ENCODE measurements around the gene CYP24A1.

Gene CYP24A1

DNA sequence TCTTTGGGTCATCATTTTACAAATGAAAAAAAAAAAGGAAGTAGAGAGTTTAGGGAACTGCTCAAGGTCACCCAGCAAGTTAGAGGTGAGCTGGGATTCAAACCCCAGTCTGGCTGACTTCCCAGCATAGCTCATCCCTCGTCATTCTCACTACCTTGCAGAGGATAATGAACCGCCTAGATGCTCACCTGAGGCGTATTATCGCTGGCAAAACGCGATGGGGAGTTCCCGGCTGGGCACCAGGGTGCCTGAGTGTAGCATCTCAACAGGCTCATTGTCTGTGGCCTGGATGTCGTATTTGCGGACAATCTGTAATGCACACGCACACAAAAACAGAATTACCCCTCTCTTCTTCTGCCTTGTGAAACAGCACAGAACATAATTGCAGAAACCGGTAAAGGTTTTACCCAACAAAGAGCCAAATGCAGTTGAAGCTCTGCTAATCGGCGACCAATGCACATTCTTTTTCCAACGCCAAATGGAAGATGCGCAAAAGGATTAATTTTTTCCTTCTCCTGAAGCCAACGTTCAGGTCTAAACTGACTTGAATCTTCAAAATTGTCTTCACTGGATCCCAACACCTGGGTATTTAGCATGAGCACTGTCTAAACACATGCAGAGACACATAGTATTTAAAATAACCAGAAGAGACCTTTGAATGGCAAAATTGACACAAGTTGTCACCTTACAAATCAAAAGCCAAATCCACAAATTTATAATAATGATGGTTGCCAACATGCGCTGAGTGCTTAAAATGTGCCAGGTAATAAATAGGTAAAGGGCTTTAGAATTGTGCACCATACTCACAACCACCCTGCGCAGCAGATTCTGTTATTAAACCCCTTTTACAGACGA lies 16.6 kb downstream of the CYP24A1 start:
- DNase-seq (ENCODE audit: low read depth in 3 of 3) = no peak

DNA sequence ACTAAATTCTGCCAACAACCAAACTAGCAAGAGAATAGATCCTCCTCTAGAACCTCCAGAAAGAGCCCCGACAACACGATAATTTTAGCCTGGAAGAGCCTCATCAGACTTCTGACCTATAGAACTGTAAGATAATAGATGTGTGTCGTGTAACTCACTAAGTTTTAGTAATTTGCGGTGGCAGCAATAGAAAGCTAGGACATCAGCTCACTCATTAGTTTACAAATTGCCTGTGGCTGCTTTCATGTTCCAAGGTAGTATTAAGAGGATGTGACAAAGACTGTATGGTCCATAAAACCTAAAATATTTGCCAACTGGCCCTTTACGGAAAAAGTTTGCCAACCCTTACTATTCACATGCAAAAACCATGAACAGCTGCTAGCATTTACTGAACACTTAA lies 17.3 kb downstream of the CYP24A1 start:
- DNase-seq (ENCODE audit: low read depth in 3 of 3) = no peak

DNA sequence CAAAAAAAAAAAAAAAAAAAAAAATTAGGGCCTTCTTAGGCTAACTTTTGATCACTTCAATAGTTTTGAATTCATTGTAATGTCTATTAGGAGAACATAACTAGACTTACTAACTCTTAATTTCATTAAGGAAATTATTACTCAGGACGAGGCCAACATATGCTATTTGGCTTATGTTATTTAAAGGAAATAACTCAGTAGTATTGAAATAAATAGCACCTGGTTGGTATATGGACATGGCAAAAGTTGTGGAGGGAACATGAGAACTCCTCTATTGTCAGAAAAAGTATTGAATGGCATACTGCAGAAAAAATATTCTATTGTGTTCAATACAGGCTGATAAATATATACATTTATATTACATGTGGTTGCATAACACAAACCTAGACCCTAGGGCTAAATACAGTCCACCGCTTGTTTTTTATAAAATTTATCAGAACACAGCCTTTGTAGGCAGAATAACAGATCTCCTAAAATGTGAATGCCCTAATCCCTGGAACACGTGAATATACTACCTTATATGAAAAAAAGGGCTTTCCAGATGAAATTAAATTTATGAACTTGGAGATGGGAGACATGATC lies 18.0 kb downstream of the CYP24A1 start:
- DNase-seq (ENCODE audit: low read depth in 3 of 3) = no peak

DNA sequence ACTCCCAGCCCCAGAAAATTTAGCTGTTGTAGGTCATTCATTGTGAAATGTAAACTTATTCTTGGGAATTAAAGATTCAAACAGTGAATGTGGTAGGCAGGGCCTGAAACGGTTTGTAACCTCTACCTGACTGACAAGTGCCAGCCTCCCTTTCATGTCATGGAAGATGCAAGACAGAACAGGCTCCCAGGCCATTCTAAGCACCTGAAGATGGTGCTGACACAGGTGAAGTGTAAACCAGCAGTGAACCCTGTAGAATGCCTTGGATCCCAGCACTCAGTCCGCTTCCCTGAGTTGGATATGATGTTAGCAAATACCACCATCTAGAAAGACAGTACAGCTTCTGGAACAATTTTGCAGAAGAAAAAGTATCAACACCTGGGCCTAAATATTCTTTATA lies 19.3 kb downstream of the CYP24A1 start:
- DNase-seq (ENCODE audit: low read depth in 3 of 3) = no peak

DNA sequence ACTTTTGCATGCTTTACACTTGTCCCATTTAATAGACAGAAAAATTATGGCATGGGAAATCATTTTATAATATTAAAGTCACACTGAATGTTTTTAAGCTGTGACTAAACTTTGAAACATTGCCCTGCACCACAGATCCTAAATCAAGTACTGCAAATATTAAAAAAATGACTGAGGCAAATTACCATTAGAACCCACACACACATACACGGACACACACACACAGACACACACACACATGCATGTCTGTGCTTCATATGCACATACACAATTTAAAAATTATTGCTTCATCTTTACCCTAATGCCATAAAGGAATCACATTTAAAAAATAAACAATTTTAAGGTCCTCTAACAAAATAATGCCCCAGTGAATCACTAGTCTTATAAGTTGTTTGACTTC lies 19.9 kb downstream of the CYP24A1 start:
- DNase-seq (ENCODE audit: low read depth in 3 of 3) = no peak

DNA sequence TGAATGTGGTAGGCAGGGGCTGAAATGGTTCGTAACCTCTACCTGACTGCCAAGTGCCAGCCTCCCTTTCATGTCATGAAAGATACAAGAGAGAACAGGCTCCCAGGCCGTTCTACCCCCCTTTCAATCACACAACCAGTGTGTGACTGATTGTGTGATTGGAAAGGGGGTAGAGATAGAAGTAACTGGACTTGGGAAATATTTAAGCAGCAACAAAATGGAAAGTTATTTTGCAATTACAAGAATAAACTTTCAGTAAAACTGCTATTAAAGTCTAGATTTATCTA lies 20.8 kb downstream of the CYP24A1 start:
- no peak for DNase-seq (ENCODE audit: low read depth in 3 of 3)

DNA sequence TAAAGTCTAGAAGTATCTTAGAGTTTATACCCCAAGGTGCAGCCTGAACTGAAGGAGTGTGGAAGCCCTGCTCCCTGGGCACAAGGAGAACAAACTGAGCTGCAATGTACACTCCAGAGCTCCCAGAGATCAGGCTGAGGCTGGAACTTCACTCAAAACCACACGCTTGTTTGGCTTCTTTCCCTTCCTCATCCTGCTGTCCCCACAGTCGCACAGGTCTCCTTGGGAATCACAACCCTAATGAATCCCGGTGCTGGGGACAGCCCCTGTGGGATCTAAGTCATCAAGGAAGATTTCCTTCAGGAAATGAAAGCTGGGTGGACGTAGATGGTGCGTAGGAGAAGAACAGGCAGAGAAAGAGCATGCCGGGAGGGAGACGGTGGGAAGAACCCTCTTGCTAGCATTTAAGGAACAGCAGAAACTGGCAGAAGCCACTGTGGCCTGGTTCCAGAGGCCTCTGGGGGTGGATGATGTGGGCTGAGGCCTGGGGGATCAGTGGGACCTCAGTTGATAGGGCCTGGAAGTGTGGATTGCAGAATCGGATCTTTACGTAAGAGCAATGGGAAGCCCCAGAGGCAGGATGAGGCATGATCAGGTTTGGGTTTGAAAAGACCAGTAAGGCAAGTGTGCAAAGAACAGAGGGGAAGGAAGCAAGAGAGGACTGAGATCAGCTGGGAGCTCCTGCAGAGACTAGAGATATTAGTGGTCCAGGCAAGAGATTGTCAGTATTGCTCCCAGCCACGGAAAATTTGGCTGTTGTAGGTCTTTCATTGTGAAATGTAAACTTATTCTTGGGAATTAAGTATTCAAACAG lies 21.4 kb downstream of the CYP24A1 start:
- no peak for DNase-seq (ENCODE audit: low read depth in 3 of 3)

DNA sequence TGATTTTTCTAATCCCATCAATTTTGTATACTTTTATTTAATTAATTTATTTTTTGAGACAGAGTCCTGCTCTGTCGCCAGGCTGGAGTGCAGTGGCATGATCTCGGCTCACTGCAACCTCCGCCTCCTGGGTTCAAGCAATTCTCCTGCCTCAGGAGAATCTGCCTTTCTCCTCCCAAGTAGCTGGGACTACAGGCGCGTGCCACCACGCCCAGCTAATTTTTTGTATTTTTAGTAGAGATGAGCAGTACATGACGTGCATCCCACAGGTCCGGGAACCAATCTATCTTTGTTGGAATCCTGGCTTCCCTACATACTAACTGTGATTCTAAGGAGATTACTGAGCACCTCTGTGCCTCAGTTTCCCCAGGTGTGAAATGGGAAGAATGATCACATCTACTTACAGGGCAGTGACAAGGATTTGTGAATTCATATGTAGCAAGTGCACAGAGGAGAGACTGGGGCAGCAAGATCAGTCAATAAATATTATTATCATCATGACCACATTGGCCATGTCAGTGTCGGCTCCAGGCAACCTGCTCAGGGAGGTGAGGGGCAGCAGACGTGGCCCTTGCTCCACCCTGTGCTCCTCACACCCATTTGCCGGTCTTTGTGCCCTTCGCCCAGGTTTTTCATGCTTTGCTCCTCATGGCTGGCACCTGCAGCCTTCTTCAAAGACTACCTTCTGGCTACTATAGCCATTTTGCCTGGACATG lies 22.1 kb downstream of the CYP24A1 start:
- DNase-seq (ENCODE audit: low read depth in 3 of 3) = no peak

DNA sequence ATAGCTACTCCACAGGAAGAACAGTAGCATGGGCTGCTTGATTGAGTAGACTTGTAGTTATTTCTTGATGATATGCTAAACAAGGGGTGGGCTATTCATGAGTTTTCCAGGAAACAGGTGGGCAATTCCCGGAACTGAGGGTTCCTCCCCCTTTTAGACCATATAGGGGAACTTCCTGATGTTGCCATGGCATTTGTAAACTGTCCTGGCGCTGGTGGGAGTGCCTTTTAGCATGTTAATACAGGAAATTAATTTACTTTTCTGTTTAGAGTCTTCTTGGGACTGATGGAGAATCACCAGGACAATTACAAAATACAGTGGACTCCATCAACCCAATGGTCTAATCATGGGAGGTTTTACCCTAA lies 22.7 kb downstream of the CYP24A1 start:
- DNase-seq (ENCODE audit: low read depth in 3 of 3) = no peak

DNA sequence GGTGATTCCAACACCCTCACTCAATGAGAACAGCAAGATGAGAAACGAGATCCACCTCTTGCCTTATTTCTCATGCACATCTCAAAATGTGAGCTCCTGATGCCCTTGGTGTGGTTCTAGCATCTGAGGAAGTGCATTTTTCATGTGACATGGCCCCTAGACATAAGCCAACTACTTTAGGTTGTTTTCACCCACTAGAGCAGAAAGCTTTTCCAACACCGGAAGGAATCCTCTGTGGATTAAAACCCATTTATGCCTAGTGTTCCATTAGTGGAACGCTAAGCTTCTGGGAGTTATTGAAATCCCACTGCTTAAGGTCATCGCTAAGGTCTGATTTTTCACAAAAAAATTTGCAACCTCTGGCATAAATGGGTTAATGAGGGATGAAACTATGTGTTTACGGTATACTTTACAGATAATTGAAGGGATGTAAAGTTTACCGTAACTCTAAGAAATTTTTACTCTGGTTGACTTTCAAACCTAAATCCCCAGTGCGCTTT lies 24.0 kb downstream of the CYP24A1 start:
- DNase-seq (ENCODE audit: low read depth in 3 of 3) = no peak

DNA sequence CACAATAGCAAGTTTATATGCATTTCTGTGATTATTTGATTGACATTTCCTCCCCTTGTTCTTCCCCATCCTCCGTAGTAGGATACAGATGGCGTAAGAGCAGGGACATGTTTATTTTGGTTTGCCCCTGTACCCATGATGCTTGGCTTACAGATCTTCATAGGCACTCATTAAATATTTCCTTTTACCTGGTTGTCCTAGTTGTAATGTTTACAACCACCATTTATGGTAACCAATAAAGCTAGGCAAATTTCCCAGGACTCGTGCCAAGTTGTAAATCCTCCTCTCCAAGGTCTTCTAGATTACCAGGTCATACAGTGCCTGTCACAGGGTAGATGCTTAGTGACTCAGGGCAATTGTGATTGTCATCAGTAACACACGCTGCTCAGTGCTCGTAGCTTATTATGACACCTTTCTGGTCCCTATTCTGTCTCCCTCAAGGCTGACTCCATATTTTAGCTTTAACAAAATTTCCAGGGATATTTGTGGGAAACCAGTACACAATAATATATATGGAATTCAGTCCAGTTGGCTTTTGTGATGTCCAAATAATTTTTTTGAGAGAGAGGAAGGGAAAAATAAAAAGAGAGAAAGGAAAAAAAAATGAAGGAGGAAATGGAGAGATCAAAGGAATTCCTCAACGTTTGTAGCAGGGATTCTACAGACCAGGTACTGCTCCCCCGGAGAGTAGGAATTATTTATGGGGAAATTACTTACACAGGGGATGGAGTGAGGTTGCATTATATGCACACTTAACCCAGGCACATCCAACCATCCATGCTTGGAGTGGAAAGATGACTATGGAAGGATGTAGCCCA lies 24.6 kb downstream of the CYP24A1 start:
- DNase-seq (ENCODE audit: low read depth in 3 of 3) = no peak

DNA sequence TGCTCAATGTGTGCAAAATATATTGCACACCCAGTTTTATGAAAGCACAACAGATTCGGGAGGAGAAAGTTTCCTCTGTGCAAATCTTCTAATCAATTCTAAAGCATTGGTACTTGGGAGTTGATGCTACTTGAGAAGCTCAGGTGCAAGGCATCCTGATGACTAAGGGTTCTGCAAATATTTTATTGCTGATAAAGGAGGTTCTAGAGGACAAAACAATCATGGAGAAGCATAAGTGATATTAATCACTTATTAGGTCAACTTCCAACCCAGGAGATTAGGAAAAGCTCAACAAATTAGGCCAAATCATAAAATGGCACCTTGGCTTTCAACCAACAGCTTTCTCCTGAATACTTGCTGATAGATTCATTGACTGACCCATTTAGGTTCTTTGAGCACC lies 27.1 kb downstream of the CYP24A1 start:
- DNase-seq (ENCODE audit: low read depth in 3 of 3) = no peak

DNA sequence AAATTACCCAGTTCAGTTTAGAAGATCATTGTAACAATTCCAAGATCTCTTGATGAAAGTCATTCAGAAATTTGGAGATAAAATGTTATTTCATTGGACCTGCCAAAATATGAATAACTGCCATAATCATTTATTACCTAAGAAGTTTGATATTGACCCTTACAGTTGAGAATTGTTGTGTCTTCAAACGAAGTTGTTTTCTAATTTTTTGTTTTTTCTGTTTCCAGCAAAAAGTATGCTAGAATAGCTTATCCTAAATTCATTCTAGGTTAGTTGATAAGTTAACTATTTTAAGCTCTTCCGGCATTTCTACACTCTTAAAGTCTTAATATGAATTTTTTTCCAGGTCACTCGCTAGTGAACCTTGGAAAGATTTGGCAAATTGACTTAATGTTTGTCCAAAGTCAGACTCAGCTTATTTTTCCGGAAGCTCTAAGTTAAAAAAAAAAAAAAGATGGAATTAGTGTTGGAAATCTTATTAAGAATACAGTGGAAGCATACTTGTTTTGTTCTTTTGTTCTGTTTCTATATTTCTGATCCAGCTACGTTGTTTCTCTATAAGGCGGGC lies 28.9 kb downstream of the CYP24A1 start:
- no peak for DNase-seq (ENCODE audit: low read depth in 3 of 3)

DNA sequence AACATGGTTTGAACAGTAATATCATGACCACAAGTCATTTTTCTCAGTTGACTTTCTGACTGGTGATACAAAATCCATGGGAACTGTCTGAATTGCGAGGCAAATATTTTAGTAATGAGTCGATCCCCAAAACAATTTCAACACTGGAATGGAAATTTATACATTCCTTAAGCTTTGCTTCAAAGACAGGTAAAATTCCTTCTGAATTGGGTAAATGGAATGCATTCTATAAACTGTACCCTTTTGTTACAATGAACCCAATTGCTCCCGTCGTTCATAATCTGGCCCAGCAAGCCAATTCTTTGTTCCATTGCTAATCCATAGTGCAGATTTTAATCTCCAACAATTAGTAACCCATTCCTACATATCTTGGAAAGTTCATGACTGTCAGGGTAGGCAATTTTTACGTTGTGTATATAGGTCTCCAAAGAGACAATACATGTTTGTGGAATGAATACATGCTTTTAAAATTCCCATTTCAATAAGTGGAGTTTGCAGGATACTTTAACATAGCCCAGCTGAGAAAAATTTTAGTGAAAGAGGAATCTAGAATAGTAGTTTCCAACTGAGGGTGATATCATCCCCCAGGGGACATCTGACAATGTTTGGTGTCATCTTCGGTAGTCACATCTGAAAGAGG lies 32.7 kb downstream of the CYP24A1 start:
- no peak for DNase-seq (ENCODE audit: low read depth in 3 of 3)

DNA sequence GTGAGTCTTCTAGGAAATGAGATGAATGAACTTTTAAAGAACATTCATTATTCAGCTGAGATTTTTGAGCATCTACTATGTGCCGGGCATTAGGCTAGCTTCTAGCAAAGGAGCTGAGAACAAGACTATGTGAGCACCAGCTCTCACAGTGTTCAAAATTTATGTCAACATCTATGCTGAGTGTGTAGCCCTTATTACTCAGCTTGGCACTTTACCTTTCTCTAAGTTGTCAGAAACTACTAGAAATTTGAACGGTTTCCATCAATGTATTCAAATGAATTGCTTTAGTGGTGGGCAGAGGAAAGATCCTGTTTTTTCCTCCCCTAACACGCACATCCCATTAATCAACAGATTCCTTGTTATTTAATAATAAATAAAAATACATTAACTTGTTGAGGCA lies 33.3 kb downstream of the CYP24A1 start:
- no peak for DNase-seq (ENCODE audit: low read depth in 3 of 3)

DNA sequence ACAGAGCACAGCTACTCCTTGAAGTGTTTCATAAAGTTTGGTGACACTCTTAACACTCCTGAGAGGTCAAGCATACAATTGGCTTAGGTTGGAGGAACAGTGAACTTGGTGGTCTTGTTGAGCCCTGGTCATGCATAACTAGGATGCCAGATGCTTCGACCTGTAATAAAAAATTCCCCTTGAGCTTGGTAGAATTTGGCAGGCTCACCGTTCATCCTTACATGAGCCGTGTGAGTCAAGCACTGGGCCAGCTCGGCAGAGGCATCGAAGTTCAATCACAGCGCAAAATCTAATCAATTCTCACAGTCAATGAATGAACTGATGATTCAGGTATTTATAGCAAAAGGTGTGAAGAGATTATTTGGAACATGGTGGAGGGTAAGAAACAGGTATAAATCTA lies 33.7 kb downstream of the CYP24A1 start:
- no peak for DNase-seq (ENCODE audit: low read depth in 3 of 3)

DNA sequence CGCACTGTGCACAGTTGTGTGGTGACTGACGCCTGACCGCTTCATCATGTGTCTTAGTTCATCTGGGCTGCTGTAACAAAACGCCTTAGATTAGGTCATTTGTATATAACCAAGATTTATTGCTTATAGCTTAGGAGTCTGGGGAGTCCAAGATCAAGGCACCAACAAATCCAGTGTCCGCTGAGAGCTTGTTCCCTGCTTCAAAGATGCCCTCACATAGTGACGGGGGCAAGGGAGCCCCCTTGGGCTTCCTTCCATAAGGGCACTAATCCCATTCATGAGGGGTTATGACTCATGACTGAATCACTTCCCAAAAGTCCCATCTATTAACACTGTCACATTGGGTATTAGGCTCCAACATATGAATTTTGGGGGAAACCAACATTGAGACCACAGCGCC lies 34.6 kb downstream of the CYP24A1 start:
- DNase-seq (ENCODE audit: low read depth in 3 of 3) = no peak

DNA sequence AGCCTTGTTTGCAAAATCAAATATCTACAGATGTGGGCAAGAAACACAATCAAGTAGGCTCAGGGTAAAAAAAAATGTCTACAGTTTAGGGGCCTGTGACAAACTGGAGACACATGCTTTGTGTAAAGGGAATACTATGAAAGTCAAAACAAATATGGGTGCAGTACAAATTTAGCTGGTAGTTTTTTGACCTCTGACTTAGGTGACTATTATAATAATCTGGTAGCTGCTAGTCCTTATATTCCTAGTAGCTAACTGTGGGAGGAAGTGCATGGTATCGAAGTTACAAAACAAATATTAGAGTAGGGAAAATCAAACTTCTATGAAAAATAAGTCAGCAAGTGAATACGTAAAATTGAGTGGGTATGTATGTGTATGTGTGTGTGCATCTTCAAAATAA lies 35.4 kb downstream of the CYP24A1 start:
- no peak for DNase-seq (ENCODE audit: low read depth in 3 of 3)

DNA sequence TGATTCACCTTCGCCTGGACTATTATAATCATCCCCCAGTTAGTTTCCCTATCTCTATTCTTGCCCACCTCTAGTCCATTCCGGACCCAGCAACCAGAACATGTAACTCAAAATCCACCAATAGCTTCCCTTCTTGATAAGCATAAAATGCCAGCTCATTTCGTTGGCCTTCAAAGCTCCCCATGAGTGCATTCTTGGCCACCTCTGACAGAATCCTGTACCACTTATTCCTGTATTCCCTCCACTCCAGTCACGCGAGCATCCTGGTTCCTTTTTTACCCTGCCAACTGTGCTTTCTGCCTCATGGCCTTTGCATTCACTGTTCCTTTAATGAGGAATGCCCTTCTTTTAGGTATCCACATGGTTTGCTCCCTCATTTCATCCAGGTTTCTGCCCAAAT lies 36.7 kb downstream of the CYP24A1 start:
- no peak for DNase-seq (ENCODE audit: low read depth in 3 of 3)

DNA sequence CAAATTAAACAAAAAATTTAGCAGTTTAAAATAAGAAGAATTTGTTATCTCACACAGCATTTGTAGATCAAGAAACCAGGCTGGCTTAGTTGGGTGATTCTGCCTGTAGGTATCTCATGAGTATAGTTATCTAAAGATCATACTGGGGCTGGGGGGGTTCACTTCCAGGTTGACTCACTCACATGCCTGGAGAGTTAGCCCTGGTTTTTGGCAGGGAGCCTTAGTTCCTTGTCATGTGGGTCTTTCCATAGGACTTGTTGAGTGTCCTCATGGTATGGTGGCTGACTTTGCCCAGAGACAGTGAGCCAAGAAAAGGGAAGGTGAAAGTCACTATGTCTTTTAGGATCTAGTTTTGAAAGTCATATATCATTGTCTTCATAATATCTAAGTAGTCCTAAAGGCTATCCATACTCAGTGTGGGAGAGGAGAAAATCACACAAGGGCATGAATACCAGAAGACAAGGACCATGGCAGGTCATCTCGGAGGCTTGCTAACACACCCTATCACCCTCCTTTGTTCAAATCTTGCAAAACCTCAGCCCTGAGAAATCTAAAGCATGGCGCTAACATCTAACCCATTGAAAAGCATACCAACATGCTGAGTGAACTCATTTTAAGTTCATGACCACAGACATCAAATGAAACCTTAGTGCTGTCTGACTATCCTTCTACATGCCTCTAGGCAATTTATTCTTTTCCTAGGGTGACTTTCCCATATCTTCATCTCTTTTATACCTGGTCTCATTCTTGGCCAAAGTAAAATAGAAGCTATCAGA lies 39.2 kb downstream of the CYP24A1 start:
- no peak for DNase-seq (ENCODE audit: low read depth in 3 of 3)

Measured in stimulated activated CD4-positive, alpha-beta T cell treated with anti-CD3 and anti-CD28 coated beads, TNF-alpha, amount 100 ng/mL, for 24 hours (primary cell).